GM23338 (cell line): ENCODE data around the gene ZNF664. TPM values are rescaled to one million over a fixed set of nuclear protein-coding genes. Genes with fewer than 3 reads are reported as not detected.

ENCODE experiments used
- ATAC-seq: fragments of 200-7000 bp; cut with Tn5 transposase; 3 replicates; pipeline ENCODE4 v1.9.1; 2020
- DNase-seq: peaks from one replicate; pipeline ENCODE4 v3.0.0-alpha.2; 2015; ENCODE audit warnings: low spot score
- H2AFZ ChIP-seq: fragments of 200-600 bp; sonication (generic); 2 replicates; pipeline ENCODE4 v1.8.0; 2016; ENCODE audit warnings: antibody characterized with exemption, mild to moderate bottlenecking, moderate library complexity
- H3F3A ChIP-seq: fragments of 200-600 bp; sonication (generic); replicated peaks from 2 replicates; pipeline ENCODE4 v1.8.0; 2017; ENCODE audit warnings: antibody characterized with exemption, mixed run types, low read depth
- H3K27ac ChIP-seq: fragments of 200-600 bp; sonication (generic); 2 replicates; pipeline ENCODE4 v1.6.1; 2016; ENCODE audit warnings: low read depth
- H3K27me3 ChIP-seq: fragments of 200-600 bp; sonication (generic); 2 replicates; pipeline ENCODE4 v1.8.0; 2016; ENCODE audit warnings: mild to moderate bottlenecking, mixed run types, moderate library complexity; ENCODE audit not compliant: insufficient read depth
- H3K36me3 ChIP-seq: fragments of 200-600 bp; sonication (generic); 2 replicates; pipeline ENCODE4 v1.8.0; 2016; ENCODE audit warnings: mild to moderate bottlenecking; ENCODE audit not compliant: insufficient read depth
- H3K4me1 ChIP-seq: fragments of 200-600 bp; sonication (generic); 2 replicates; pipeline ENCODE4 v1.8.0; 2016; ENCODE audit warnings: mild to moderate bottlenecking, moderate library complexity; ENCODE audit not compliant: insufficient read depth
- H3K4me2 ChIP-seq: fragments of 200-600 bp; sonication (generic); 2 replicates; pipeline ENCODE4 v1.7.1; 2017; ENCODE audit warnings: mixed run types
- H3K4me3 ChIP-seq: fragments of 200-600 bp; sonication (generic); 2 replicates; pipeline ENCODE4 v1.6.1; 2016; ENCODE audit warnings: mixed run types
- H3K79me2 ChIP-seq: fragments of 200-600 bp; sonication (generic); replicated peaks from 2 replicates; pipeline ENCODE4 v1.8.0; 2017; ENCODE audit warnings: mild to moderate bottlenecking; ENCODE audit not compliant: insufficient read depth
- H3K9me2 ChIP-seq: fragments of 200-600 bp; sonication (generic); 2 replicates; pipeline ENCODE4 v1.8.0; 2017; ENCODE audit not compliant: insufficient read depth
- H4K20me1 ChIP-seq: fragments of 200-600 bp; sonication (generic); replicated peaks from 2 replicates; pipeline ENCODE4 v1.8.0; 2017; ENCODE audit warnings: mild to moderate bottlenecking; ENCODE audit not compliant: insufficient read depth
- H3K27ac Mint-ChIP-seq: 2 replicates; pipeline ENCODE4 v1.8.0; 2020; ENCODE audit warnings: inconsistent platforms, mild to moderate bottlenecking, moderate library complexity, mixed read lengths
- H3K27me3 Mint-ChIP-seq: 3 replicates; pipeline ENCODE4 v1.8.0; 2022; ENCODE audit warnings: low read depth, mild to moderate bottlenecking, moderate library complexity, mixed read lengths, inconsistent platforms; ENCODE audit not compliant: insufficient read depth, poor library complexity
- H3K36me3 Mint-ChIP-seq: 3 replicates; pipeline ENCODE4 v1.8.0; 2021; ENCODE audit warnings: low read depth, mild to moderate bottlenecking, inconsistent platforms, moderate library complexity, mixed read lengths
- H3K4me1 Mint-ChIP-seq: 3 replicates; pipeline ENCODE4 v1.8.0; 2020; ENCODE audit warnings: mild to moderate bottlenecking, inconsistent platforms, mixed read lengths
- H3K4me3 Mint-ChIP-seq: 3 replicates; pipeline ENCODE4 v1.8.0; 2021; ENCODE audit warnings: moderate library complexity, mild to moderate bottlenecking, inconsistent platforms, mixed read lengths
- H3K9me3 Mint-ChIP-seq: 3 replicates; pipeline ENCODE4 v1.8.0; 2020; ENCODE audit warnings: moderate library complexity, mild to moderate bottlenecking, inconsistent platforms, mixed read lengths
- CREB1 ChIP-seq: fragments of 250-450 bp; sonication (Bioruptor Pico); IDR thresholded peaks from 2 replicates; pipeline ENCODE4 v1.5.0; 2020; ENCODE audit warnings: low read depth, mild to moderate bottlenecking, moderate library complexity
- CTCF ChIP-seq, 2 experiments: fragments of 200-600 bp in 1 of 2; sonication (generic) in 1 of 2; conservative IDR thresholded peaks; 2 replicates each; pipeline versions ENCODE4 v1.5.1 to v1.6.1; 2016 to 2017; ENCODE audit warnings: antibody characterized with exemption in 2 of 2, low read depth in 2 of 2, mild to moderate bottlenecking in 2 of 2, moderate library complexity in 1 of 2
- EZH2 ChIP-seq: fragments of 200-600 bp; sonication (generic); IDR thresholded peaks from one replicate; pipeline ENCODE4 v1.8.0; 2017; ENCODE audit warnings: antibody characterized with exemption, mild to moderate bottlenecking, low read depth; ENCODE audit not compliant: unreplicated experiment
- EZH2phosphoT487 ChIP-seq: fragments of 200-600 bp; sonication (generic); IDR thresholded peaks from one replicate; pipeline ENCODE4 v1.8.1; 2018; ENCODE audit warnings: antibody characterized with exemption; ENCODE audit not compliant: unreplicated experiment
- JUNB ChIP-seq: IDR thresholded peaks from one replicate; pipeline ENCODE4 v1.6.1; 2016; ENCODE audit warnings: antibody characterized with exemption; ENCODE audit not compliant: unreplicated experiment
- NANOG ChIP-seq: IDR thresholded peaks from 2 replicates; pipeline ENCODE4 v1.6.1; 2016; ENCODE audit warnings: antibody characterized with exemption, borderline replicate concordance
- POLR2AphosphoS5 ChIP-seq: IDR thresholded peaks from 2 replicates; pipeline ENCODE4 v1.6.1; 2016; ENCODE audit warnings: antibody characterized with exemption, low read depth
- REST ChIP-seq: IDR thresholded peaks from one replicate; pipeline ENCODE4 v1.6.1; 2018; ENCODE audit warnings: antibody characterized with exemption; ENCODE audit not compliant: unreplicated experiment
- STAT1 ChIP-seq: IDR thresholded peaks from one replicate; pipeline ENCODE4 v1.6.1; 2016; ENCODE audit warnings: antibody characterized with exemption; ENCODE audit not compliant: unreplicated experiment
- ZNF114 ChIP-seq: fragments of 250-450 bp; sonication (Bioruptor Pico); IDR thresholded peaks from 2 replicates; pipeline ENCODE4 v1.5.0; 2020; ENCODE audit warnings: mild to moderate bottlenecking, moderate library complexity
- ZNF331 ChIP-seq: fragments of 250-450 bp; sonication (Bioruptor Pico); IDR thresholded peaks from 2 replicates; pipeline ENCODE4 v1.5.0; 2020; ENCODE audit warnings: low read depth, mild to moderate bottlenecking, moderate library complexity
- ZNF462 ChIP-seq: fragments of 250-450 bp; sonication (Bioruptor Pico); IDR thresholded peaks from 2 replicates; pipeline ENCODE4 v1.5.0; 2020; ENCODE audit warnings: mild to moderate bottlenecking, moderate library complexity
- polyA plus RNA-seq: library from polyadenylated mRNA; unstranded; fragments of >200 nt; fragmentation: Nextera tagmentation; extraction: Ambion mirVana; gene quantifications from 2 replicates; pipeline ENCODE4 v1.2.1, GENCODE V29; 2016
- total RNA-seq: library from RNA; depleted of rRNA; stranded (reverse); fragments of >200 nt; shearing (Covaris generic); gene quantifications from 2 replicates; pipeline ENCODE4 v1.2.3, GENCODE V29; 2014
- TF ChIP-seq, protein P1 (sequence below): IDR thresholded peaks from 2 replicates; pipeline ENCODE4 v1.6.1; 2016; ENCODE audit warnings: antibody characterized with exemption

Gene ZNF664
- total and polyA plus RNA-seq, 2 experiments from 2014 or later, result 8.1 to 35.2 TPM

DNA sequence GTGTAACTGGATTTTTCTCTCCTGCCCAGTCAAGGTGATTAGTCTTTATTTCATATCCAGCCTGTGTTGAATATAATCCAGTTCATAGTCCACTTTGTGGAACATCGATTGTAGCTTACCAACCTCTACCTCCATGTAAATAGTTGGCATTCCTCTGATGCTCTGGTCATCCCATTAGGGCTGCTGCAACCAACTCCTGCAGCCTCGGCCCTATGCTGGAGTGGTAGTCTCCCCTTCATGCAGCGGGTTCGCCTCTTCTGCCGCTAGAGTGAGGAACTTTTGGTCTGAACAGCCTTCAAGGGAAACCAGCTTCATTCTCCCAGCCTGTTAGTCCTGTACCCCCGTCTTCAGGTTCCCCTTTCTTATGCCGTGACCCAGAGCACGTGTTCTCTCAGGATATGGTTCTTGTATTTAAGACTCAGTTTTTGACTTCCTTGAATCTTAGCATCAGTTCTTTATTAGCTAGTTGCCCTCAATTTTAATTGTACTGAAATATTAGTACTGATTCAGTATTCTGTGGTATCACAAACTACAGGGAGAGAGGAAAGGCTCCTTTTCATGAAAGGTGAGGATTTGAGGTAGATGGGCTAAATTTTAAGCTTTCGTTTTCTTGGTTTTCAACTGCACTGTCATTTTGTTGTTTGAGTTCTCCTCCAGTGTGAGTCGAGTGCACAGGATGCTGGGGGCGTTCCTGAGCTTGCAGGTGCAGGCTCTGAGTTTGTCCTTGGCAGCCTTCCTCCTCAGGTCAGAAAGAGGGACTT lies 33.2 kb downstream of the ZNF664 start:
- TF ChIP-seq, protein P1, sequence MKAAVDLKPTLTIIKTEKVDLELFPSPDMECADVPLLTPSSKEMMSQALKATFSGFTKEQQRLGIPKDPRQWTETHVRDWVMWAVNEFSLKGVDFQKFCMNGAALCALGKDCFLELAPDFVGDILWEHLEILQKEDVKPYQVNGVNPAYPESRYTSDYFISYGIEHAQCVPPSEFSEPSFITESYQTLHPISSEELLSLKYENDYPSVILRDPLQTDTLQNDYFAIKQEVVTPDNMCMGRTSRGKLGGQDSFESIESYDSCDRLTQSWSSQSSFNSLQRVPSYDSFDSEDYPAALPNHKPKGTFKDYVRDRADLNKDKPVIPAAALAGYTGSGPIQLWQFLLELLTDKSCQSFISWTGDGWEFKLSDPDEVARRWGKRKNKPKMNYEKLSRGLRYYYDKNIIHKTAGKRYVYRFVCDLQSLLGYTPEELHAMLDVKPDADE, result no peak
- TF ChIP-seq JUNB (no peak), EZH2 (no peak), STAT1 (no peak), EZH2phosphoT487 (no peak), POLR2AphosphoS5 (no peak), ZNF114 (CRISPR knock-in tag) (no peak), ZNF331 (CRISPR knock-in tag) (no peak), REST (no peak), CREB1 (CRISPR knock-in tag) (no peak), ZNF462 (CRISPR knock-in tag) (no peak), CTCF (conservative IDR thresholded peaks at IDR 0.05; ENCODE audit: low read depth in 2 of 2) (no peak), NANOG (no peak)
- H2AFZ ChIP-seq, result no peak overlapping the region
- Mint-ChIP-seq H3K4me1 (peaks cover 20% of the 10 kb centered on the region), H3K27me3 (peaks cover 3% of the 10 kb centered on the region), H3K4me3 (no peak overlapping the region), H3K36me3 (peaks cover 8% of the 10 kb centered on the region; the same call in 2 of the 3 replicates), H3K27ac (no peak overlapping the region), H3K9me3 (no peaks in the 10 kb centered on the region)
- DNase-seq, result no peak
- H3K36me3 ChIP-seq, result no peaks in the 10 kb centered on the region; the same call in 1 of the 2 replicates
- H3K27ac ChIP-seq, result no peak overlapping the region
- no peak overlapping the region for H3K4me2 ChIP-seq
- no peaks in the 10 kb centered on the region for H3K79me2 ChIP-seq
- peaks cover 8% of the 10 kb centered on the region; the same call in 1 of the 2 replicates for H4K20me1 ChIP-seq
- no peaks in the 10 kb centered on the region for H3K9me2 ChIP-seq
- H3K4me1 ChIP-seq, result no peaks in the 10 kb centered on the region; the same call in 1 of the 2 replicates
- no peak for ATAC-seq
- no peaks in the 10 kb centered on the region for H3F3A ChIP-seq
- no peak overlapping the region for H3K4me3 ChIP-seq
- H3K27me3 ChIP-seq, result no peaks in the 10 kb centered on the region
